Loucy (cell line): ENCODE measurements around the gene ATP10B.

Experiments used
- H2AFZ ChIP-seq: fragments of 200-600 bp; sonication (generic); 2 replicates; pipeline ENCODE4 v1.6.0; 2016; ENCODE audit warnings: antibody characterized with exemption, mild to moderate bottlenecking, low read length, moderate library complexity
- H3F3A ChIP-seq: fragments of 200-600 bp; 2 replicates; pipeline ENCODE4 v1.6.0; 2016; ENCODE audit warnings: antibody characterized with exemption, low read depth, mild to moderate bottlenecking
- H3K27me3 ChIP-seq: fragments of 200-600 bp; sonication (generic); 2 replicates; pipeline ENCODE4 v1.6.1; 2014; ENCODE audit warnings: low read length, mild to moderate bottlenecking; ENCODE audit not compliant: insufficient read depth, poor library complexity, severe bottlenecking
- H3K36me3 ChIP-seq: fragments of 200-600 bp; sonication (generic); 2 replicates; pipeline ENCODE4 v1.6.1; 2016; ENCODE audit warnings: low read length; ENCODE audit not compliant: insufficient read depth
- H3K4me1 ChIP-seq: fragments of 200-600 bp; sonication (generic); 2 replicates; pipeline ENCODE4 v1.5.1; 2014; ENCODE audit warnings: low read length, mild to moderate bottlenecking; ENCODE audit not compliant: insufficient read depth, poor library complexity, severe bottlenecking
- H3K4me2 ChIP-seq: fragments of 200-600 bp; sonication (generic); 2 replicates; pipeline ENCODE4 v1.6.0; 2014; ENCODE audit warnings: antibody characterized with exemption, low read length, low read depth, mild to moderate bottlenecking; ENCODE audit not compliant: poor library complexity, severe bottlenecking
- H3K4me3 ChIP-seq: fragments of 200-600 bp; sonication (generic); 2 replicates; pipeline ENCODE4 v1.5.1; 2014; ENCODE audit warnings: low read length, mild to moderate bottlenecking, mixed read lengths; ENCODE audit not compliant: poor library complexity, severe bottlenecking
- H3K79me2 ChIP-seq: fragments of 200-600 bp; sonication (generic); 2 replicates; pipeline ENCODE4 v1.6.1; 2014; ENCODE audit warnings: low read length; ENCODE audit not compliant: insufficient read depth
- H3K9ac ChIP-seq: fragments of 200-600 bp; sonication (generic); 2 replicates; pipeline ENCODE4 v1.6.0; 2014; ENCODE audit warnings: mild to moderate bottlenecking, low read depth, low read length, moderate library complexity; ENCODE audit not compliant: poor library complexity, severe bottlenecking
- H3K9me2 ChIP-seq: fragments of 200-600 bp; sonication (generic); replicated peaks from 2 replicates; pipeline ENCODE4 v1.6.1; 2016; ENCODE audit warnings: low read depth, low read length, mixed read lengths
- H3K9me3 ChIP-seq: fragments of 200-600 bp; sonication (generic); 2 replicates; pipeline ENCODE4 v1.6.1; 2014; ENCODE audit warnings: mild to moderate bottlenecking, antibody characterized with exemption, low read length, low read depth; ENCODE audit not compliant: insufficient read depth
- H4K20me1 ChIP-seq: fragments of 200-600 bp; sonication (generic); 2 replicates; pipeline ENCODE4 v1.6.0; 2014; ENCODE audit warnings: antibody characterized with exemption, low read length, mild to moderate bottlenecking; ENCODE audit not compliant: insufficient read depth, poor library complexity, severe bottlenecking
- CTCF ChIP-seq: fragments of 200-600 bp; sonication (generic); conservative IDR thresholded peaks from 2 replicates; pipeline ENCODE4 v1.5.1; 2014; ENCODE audit warnings: mild to moderate bottlenecking, antibody characterized with exemption, low read length
- EZH2phosphoT487 ChIP-seq: fragments of 200-600 bp; IDR thresholded peaks from 2 replicates; pipeline ENCODE4 v1.6.1; 2018; ENCODE audit warnings: antibody characterized with exemption, mild to moderate bottlenecking, moderate library complexity, borderline replicate concordance

ATP10B gene

DNA sequence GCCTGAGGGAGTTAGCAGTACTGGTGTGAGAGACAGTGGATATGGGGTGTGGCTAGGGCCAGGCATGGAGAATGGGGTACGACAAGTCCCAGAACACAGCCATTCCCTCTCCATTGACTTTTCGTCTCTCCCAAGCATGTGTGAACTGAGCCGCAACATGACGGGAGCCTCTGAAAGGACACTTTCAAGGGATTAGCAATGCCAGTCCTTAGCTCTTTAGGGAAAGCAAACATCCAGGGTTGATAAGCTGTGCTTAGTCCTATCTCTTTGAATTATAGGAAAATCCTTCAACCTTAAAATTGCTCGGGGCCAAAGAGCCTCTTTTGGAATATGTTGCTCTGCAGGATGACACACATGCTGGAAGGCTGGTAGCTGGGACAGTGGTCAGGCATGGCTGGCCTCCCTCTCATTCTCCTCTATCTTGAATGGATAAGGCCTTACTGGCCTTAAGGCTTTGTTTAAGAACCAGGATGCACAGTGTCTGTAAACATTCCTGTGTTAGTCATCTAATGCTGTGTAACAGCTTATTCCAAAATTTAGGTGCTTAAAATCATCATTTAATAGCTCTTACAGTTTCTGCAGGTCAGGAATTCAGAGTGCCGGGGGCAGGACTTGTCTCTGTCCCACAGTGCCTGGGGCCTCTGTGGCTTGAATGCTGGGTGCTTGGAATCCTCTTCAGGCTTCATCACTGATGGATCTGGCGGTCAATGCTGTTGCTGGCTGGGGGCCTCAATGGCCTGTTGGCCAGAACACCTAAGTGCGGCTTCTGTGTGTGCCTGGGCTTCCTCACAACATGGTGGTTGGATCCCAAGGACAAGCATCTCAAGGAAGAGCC is 335.1 kb downstream of the ATP10B start:
- Histone ChIP-seq H3K79me2 (no peaks in the 10 kb centered on the region), H3K4me1 (no peaks in the 10 kb centered on the region), H3K36me3 (no peaks in the 10 kb centered on the region), H4K20me1 (no peaks in the 10 kb centered on the region), H3K4me3 (no peak overlapping the region), H3K4me2 (no peak overlapping the region), H3K9me2 (no peaks in the 10 kb centered on the region), H3K27me3 (no peaks in the 10 kb centered on the region), H3K9ac (no peak overlapping the region), H2AFZ (no peak overlapping the region), H3F3A (no peaks in the 10 kb centered on the region), H3K9me3 (no peaks in the 10 kb centered on the region)
- TF ChIP-seq CTCF, result no peak
- TF ChIP-seq EZH2phosphoT487, result no peak

DNA sequence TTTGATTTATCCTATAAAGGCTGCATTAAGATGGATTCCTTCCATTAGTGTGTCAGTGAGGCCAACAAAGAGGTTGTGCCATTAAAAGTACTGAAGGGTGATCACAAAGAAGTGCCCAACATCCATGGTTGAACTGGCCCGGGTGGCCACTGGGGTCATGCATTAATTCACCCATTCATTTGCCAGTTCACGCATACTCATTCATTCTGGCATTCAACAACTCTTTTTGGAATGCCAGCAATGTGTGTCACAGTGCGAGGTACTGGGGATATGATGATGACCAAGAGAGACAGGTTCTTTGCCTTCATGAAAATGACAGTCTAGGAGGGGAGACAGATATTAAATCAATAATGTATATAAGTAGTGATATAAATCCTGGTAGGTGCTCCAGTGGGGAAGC is 337.1 kb downstream of the ATP10B start:
- H3F3A ChIP-seq, result no peaks in the 10 kb centered on the region
- no peak overlapping the region for H3K9ac ChIP-seq
- H3K4me1 ChIP-seq, result no peaks in the 10 kb centered on the region
- H3K9me2 ChIP-seq, result no peaks in the 10 kb centered on the region
- no peaks in the 10 kb centered on the region for H3K9me3 ChIP-seq
- H3K79me2 ChIP-seq, result no peaks in the 10 kb centered on the region
- no peak overlapping the region for H3K4me2 ChIP-seq
- no peaks in the 10 kb centered on the region for H3K27me3 ChIP-seq
- no peak for TF ChIP-seq EZH2phosphoT487
- TF ChIP-seq CTCF, result no peak
- no peak overlapping the region for H2AFZ ChIP-seq
- no peaks in the 10 kb centered on the region for H3K36me3 ChIP-seq
- H4K20me1 ChIP-seq, result no peaks in the 10 kb centered on the region
- no peak overlapping the region for H3K4me3 ChIP-seq

DNA sequence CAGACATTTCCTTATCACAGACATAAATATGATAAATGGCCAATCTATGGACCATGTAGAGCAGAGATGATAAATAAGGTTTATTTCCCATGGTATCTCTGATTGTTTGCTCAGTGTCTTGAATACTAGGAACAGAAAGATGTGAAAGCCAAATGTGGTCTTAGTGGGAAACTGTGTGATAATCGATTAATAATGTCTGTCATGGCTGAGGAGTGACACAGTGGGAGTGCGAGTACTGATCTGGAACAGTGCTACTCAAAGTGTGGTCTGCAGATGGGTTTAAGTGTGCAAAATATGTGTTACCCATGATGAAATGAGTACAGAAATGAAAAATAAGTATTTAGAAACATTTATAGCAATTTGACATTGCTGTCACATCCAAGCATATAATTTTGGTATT is 337.8 kb downstream of the ATP10B start:
- Histone ChIP-seq H3K79me2 (no peaks in the 10 kb centered on the region), H3K4me3 (no peak overlapping the region), H3K27me3 (no peaks in the 10 kb centered on the region), H3K9me2 (no peaks in the 10 kb centered on the region), H3F3A (no peaks in the 10 kb centered on the region), H3K9ac (no peak overlapping the region), H2AFZ (no peak overlapping the region), H3K4me2 (no peak overlapping the region), H3K9me3 (no peaks in the 10 kb centered on the region), H3K36me3 (no peaks in the 10 kb centered on the region), H4K20me1 (no peaks in the 10 kb centered on the region), H3K4me1 (no peaks in the 10 kb centered on the region)
- no peak for TF ChIP-seq CTCF
- TF ChIP-seq EZH2phosphoT487, result no peak
